Measurements from ENCODE around the gene PPP1R12B.
"Not testable (repeated sequence)": the region's sequence is repeated elsewhere in the genome, so short reads cannot be mapped to it uniquely, and the experiment has no call there.

DNA sequence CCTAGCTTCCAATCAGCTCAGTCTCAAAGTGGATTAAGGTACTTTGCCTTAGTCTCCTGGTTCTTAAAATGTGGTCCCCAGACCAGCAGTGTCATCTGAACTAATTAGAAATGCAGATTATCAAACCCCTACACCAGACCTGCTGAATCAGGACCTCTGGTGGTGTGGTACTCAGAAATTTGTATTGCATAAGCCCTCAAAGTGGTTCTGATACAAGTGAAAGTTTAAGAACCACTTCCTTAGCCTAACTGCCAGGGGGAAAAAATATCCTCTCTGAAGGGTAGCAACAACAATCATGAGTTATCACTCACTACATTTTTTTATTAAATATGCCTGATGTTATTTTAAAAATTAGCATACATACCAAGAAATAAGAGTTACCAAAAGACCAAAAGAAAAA is 131.2 kb downstream of the PPP1R12B start:
- TF ChIP-seq, protein P1, sequence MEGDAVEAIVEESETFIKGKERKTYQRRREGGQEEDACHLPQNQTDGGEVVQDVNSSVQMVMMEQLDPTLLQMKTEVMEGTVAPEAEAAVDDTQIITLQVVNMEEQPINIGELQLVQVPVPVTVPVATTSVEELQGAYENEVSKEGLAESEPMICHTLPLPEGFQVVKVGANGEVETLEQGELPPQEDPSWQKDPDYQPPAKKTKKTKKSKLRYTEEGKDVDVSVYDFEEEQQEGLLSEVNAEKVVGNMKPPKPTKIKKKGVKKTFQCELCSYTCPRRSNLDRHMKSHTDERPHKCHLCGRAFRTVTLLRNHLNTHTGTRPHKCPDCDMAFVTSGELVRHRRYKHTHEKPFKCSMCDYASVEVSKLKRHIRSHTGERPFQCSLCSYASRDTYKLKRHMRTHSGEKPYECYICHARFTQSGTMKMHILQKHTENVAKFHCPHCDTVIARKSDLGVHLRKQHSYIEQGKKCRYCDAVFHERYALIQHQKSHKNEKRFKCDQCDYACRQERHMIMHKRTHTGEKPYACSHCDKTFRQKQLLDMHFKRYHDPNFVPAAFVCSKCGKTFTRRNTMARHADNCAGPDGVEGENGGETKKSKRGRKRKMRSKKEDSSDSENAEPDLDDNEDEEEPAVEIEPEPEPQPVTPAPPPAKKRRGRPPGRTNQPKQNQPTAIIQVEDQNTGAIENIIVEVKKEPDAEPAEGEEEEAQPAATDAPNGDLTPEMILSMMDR (IDR thresholded peaks at IDR 0.05): not testable (repeated sequence)
- not testable (repeated sequence) for TF ChIP-seq POLR2A (IDR thresholded peaks at IDR 0.05)

All from ovary (tissue), 3 donors.